Upper lobe of left lung (tissue), 6 donors: Measurements from ENCODE around the gene NKX6-2. TPM values are rescaled to one million over a fixed set of nuclear protein-coding genes. Genes with fewer than 3 reads are reported as not detected.
"Not testable (repeated sequence)": the region's sequence is repeated elsewhere in the genome, so short reads cannot be mapped to it uniquely, and the experiment has no call there.

ENCODE experiments used
- ATAC-seq, 2 donors: fragments of 200-7000 bp; cut with Tn5 transposase; one replicate each; pipeline ENCODE4 v1.9.1; 2022; ENCODE audit warnings: mild to moderate bottlenecking in 2 of 2, moderate library complexity in 2 of 2; ENCODE audit not compliant: low FRiP score in 2 of 2
- DNase-seq, 2 donors: peaks; one replicate each; pipeline ENCODE4 v3.0.0-alpha.2; 2019 to 2020
- H3K27ac ChIP-seq, 4 donors: fragments of 200-600 bp; sonication (generic); one replicate each; pipeline ENCODE4 v1.5.1; 2016 to 2019
- H3K27me3 ChIP-seq, 4 donors: fragments of 200-600 bp; sonication (generic); one replicate each; pipeline ENCODE4 v1.5.1; 2017 to 2019
- H3K36me3 ChIP-seq, 4 donors: fragments of 200-600 bp; sonication (generic); one replicate each; pipeline ENCODE4 v1.5.1; 2016 to 2019
- H3K4me1 ChIP-seq, 4 donors: fragments of 200-600 bp; sonication (generic); one replicate each; pipeline ENCODE4 v1.5.1; 2018 to 2019
- H3K4me3 ChIP-seq, 4 donors: fragments of 200-600 bp; sonication (generic); one replicate each; pipeline ENCODE4 v1.5.1; 2017 to 2019; ENCODE audit warnings: mild to moderate bottlenecking in 2 of 4, moderate library complexity in 1 of 4
- H3K9me3 ChIP-seq, 4 donors: fragments of 200-600 bp; sonication (generic); one replicate each; pipeline ENCODE4 v1.5.1; 2018 to 2019
- EP300 ChIP-seq, 4 donors: sonication (generic); formaldehyde crosslinking; IDR thresholded peaks; one replicate each; pipeline ENCODE4 v1.5.1; 2017; ENCODE audit warnings: antibody characterized with exemption in 4 of 4, control low read depth in 2 of 4
- POLR2A ChIP-seq, 4 donors: fragments of 450-650 bp; IDR thresholded peaks; one replicate each; pipeline ENCODE4 v1.5.1; 2016 to 2017; ENCODE audit warnings: antibody characterized with exemption in 4 of 4, mild to moderate bottlenecking in 2 of 4
- POLR2AphosphoS5 ChIP-seq, 2 donors: sonication (generic); formaldehyde crosslinking; IDR thresholded peaks; one replicate each; pipeline ENCODE4 v1.5.1; 2017; ENCODE audit warnings: antibody characterized with exemption in 2 of 2
- WGBS, 2 donors: methylation state at CpG; one replicate each; pipeline ENCODE4 v1.1.5; 2017 to 2018; 5-methylcytosine and 5-hydroxymethylcytosine counted together
- total RNA-seq, 6 donors: library from RNA; depleted of rRNA in 4 of 6; stranded (reverse); fragments of >200 nt in 4 of 6; gene quantifications; one replicate each; pipeline versions ENCODE4 v1.1.0 to v1.2.1, GENCODE V29; 2016 to 2021
- TF ChIP-seq, protein P1 (sequence below), 6 experiments: fragments of 450-650 bp in 4 of 6; fragments of 200-600 bp in 2 of 6; sonication (generic) in 2 of 6; IDR thresholded peaks; one replicate each; pipeline ENCODE4 v1.5.1; 2016 to 2019; ENCODE audit warnings: antibody characterized with exemption in 6 of 6
- donor health status: DM: no; HTN: no; CAD: no; lungs with moderate emphysema.
- donor health status: DM: no; HTN: yes; CAD: no; lungs with severe emphysema.

NKX6-2 gene
- total RNA-seq, 6 donors from 2014 or later = not detected

DNA sequence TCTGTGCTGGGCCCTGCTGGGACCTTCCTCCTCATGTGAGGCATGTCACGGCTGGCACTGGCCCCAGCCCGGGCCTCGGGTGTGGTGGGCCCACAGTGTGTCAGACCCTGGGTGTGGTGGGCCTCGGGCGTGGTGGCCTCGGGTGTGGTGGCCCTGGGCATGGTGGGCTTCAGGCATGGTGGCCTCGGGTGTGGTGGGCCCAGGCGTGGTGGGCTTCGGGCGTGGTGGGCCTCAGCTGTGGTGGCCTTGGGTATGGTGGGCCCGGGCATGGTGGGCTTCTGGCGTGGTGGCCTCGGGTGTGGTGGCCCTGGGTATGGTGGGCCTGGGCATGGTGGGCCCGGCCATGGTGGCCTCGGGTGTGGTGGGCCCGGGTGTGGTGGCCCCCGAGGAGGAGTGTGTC is 40.4 kb downstream of the NKX6-2 start:
- TF ChIP-seq EP300 (IDR thresholded peaks at IDR 0.05) (no peak), POLR2A (IDR thresholded peaks at IDR 0.05) (no peak), POLR2AphosphoS5 (IDR thresholded peaks at IDR 0.05) (no peak)
- TF ChIP-seq, protein P1, sequence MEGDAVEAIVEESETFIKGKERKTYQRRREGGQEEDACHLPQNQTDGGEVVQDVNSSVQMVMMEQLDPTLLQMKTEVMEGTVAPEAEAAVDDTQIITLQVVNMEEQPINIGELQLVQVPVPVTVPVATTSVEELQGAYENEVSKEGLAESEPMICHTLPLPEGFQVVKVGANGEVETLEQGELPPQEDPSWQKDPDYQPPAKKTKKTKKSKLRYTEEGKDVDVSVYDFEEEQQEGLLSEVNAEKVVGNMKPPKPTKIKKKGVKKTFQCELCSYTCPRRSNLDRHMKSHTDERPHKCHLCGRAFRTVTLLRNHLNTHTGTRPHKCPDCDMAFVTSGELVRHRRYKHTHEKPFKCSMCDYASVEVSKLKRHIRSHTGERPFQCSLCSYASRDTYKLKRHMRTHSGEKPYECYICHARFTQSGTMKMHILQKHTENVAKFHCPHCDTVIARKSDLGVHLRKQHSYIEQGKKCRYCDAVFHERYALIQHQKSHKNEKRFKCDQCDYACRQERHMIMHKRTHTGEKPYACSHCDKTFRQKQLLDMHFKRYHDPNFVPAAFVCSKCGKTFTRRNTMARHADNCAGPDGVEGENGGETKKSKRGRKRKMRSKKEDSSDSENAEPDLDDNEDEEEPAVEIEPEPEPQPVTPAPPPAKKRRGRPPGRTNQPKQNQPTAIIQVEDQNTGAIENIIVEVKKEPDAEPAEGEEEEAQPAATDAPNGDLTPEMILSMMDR (IDR thresholded peaks at IDR 0.05) = no peak
- DNase-seq (peak in 1 of 2 donors; percentile 79), ATAC-seq (no peak)
- Histone ChIP-seq H3K27me3 (no peaks in the 10 kb centered on the region), H3K4me3 (no peak overlapping the region), H3K27ac (no peak overlapping the region), H3K36me3 (peaks cover 0 to 38% (median 24%) of the 10 kb centered on the region in 4 donors), H3K4me1 (no peaks in the 10 kb centered on the region), H3K9me3 (no peaks in the 10 kb centered on the region)
- WGBS, 2 donors = 93% methylated on average over 15 of the region's 17 CpGs; no CpG with 5 or more reads in 1 of the 2 donors

DNA sequence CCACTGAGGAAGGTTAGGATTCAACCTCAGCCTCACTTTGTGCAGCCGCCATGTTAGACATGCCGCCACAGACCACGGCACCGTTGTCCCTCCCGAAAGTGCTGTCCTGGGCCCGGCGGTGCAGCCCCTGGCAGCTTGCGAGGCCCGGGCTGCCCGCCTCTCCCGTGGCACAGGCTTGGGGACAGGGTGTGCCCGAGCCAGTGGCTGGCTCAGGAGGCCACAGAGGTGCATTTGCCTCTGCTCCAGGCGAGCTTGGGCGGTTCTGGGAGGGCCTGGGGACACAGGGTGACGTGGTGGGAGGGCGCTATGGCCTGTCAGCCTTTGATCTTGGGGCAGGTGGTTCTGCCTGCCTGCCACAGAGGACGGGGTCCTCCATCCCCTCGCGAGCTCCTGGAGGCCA is 41.1 kb downstream of the NKX6-2 start:
- Histone ChIP-seq H3K4me3 (no peak overlapping the region), H3K9me3 (no peaks in the 10 kb centered on the region), H3K36me3 (peaks cover 0 to 32% (median 17%) of the 10 kb centered on the region in 4 donors), H3K4me1 (no peaks in the 10 kb centered on the region), H3K27me3 (no peaks in the 10 kb centered on the region), H3K27ac (no peak overlapping the region)
- no peak for ATAC-seq
- 98 to 100% methylated on average over 7 to 19 of the region's 19 CpGs for WGBS, 2 donors
- TF ChIP-seq POLR2A (IDR thresholded peaks at IDR 0.05) (no peak), EP300 (IDR thresholded peaks at IDR 0.05) (no peak), POLR2AphosphoS5 (IDR thresholded peaks at IDR 0.05) (no peak)
- TF ChIP-seq, protein P1 (IDR thresholded peaks at IDR 0.05) = no peak
- peak in 1 of 2 donors; percentile 67 for DNase-seq

DNA sequence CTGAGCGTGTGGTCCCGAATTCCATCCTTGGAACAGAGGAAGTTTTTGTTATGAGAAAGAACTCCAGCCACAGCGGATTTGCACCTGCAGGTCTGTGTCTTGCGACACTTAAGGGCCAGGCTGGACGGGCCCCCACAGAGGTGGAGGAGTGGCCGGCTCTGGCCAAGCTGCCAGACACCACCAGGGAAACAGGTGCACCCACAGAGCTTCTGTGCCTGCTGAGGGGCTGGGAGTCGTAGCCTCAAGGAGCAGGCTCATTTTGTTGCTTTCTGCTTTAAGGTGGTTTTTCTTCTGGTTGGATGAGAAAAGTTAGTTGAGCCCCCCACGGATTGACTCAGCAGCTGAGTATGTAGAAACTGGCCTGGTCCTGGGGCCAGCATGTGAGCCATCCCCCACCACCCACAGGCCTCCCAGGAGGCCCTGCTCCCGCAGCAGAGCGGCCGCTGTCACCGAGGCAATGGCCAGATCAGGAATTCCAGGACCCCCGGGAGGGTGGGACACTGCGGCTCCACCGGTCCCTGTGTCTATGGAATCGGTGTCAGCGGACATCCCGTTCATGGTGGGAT is 41.9 kb downstream of the NKX6-2 start:
- no peak overlapping the region for H3K4me3 ChIP-seq
- no peak overlapping the region for H3K27ac ChIP-seq
- DNase-seq = peak in 1 of 2 donors; percentile 48
- H3K4me1 ChIP-seq = no peaks in the 10 kb centered on the region
- no peaks in the 10 kb centered on the region for H3K9me3 ChIP-seq
- H3K36me3 ChIP-seq = peaks cover 0 to 26% (median 12%) of the 10 kb centered on the region in 4 donors
- ATAC-seq = no peak
- WGBS, 2 donors = 91 to 92% methylated on average over 16 to 18 of the region's 18 CpGs
- TF ChIP-seq EP300 (IDR thresholded peaks at IDR 0.05) (no peak), POLR2A (IDR thresholded peaks at IDR 0.05) (no peak), POLR2AphosphoS5 (IDR thresholded peaks at IDR 0.05) (no peak)
- TF ChIP-seq, protein P1 (IDR thresholded peaks at IDR 0.05) = no peak
- H3K27me3 ChIP-seq = no peaks in the 10 kb centered on the region

DNA sequence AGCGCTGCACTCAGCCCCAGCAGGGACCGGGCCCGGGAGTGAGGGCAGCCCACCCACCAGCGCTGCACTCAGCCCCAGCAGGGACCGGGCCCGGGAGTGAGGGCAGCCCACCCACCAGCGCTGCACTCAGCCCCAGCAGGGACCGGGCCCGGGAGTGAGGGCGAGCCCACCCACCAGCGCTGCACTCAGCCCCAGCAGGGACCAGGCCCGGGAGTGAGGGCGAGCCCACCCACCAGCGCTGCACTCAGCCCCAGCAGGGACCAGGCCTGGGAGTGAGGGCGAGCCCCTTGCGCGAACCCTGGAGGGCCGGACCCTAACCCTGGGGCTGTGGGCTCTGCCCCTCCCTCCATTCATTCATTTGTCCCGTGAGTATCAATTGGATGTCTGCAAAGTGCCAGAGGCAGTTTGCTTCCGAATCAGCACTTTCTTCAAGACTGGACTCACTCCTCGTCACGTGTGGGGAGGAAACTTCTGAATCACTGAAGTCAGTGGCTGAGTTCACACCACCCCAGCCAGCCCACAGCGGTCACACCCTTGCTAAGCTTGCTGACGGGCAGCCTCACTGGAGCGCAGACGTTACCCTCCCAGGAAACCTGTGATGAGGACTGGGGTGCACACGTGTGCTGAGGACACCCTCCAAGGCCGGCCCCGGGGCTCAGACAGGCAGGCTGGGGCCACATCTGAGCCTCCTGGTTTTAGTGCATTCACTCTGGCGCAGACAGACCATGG is 42.6 kb downstream of the NKX6-2 start:
- 78 to 89% methylated on average over 15 to 25 of the region's 30 CpGs for WGBS, 2 donors
- peaks cover 0 to 26% (median 13%) of the 10 kb centered on the region in 4 donors for H3K36me3 ChIP-seq

DNA sequence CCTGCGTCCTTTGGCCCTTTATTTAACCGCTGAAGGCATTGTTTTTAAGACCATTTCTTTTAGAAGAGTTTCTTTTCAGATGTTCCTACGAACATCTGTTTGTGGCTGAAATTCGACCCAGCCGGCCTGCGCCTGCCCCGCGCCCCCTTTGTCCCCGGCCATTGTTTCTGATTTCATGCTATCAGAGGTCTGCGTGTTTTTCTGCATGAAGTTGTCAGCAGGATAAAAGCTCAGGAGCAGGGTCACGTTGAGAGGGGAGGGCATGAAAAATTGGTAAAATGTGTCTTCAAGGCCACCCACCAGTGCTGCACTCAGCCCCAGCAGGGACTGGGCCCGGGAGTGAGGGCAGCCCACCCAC is 43.1 kb downstream of the NKX6-2 start:
- Histone ChIP-seq H3K4me3 (no peak overlapping the region), H3K9me3 (no peaks in the 10 kb centered on the region), H3K4me1 (no peaks in the 10 kb centered on the region), H3K27ac (no peak overlapping the region), H3K27me3 (no peaks in the 10 kb centered on the region), H3K36me3 (peaks cover 0 to 28% (median 13%) of the 10 kb centered on the region in 4 donors)
- peak in 1 of 2 donors; percentile 50 for DNase-seq
- WGBS, 2 donors = 87 to 89% methylated on average over 11 to 12 of the region's 12 CpGs
- TF ChIP-seq EP300 (IDR thresholded peaks at IDR 0.05) = no peak
- TF ChIP-seq, protein P1 (IDR thresholded peaks at IDR 0.05) = no peak
- no peak for TF ChIP-seq POLR2AphosphoS5 (IDR thresholded peaks at IDR 0.05)
- no peak for TF ChIP-seq POLR2A (IDR thresholded peaks at IDR 0.05)
- no peak for ATAC-seq

More for the DNA sequence above, 42.6 kb downstream of the NKX6-2 start:
- DNase-seq (peak in 1 of 2 donors; percentile 53), ATAC-seq (peak in 1 of 2 donors; percentile 77)
- H3K4me1 ChIP-seq, H3K27ac ChIP-seq, H3K27me3 ChIP-seq, H3K9me3 ChIP-seq, H3K4me3 ChIP-seq: not testable (repeated sequence)
